ENCODE measurements around the gene MRPS18A.
"Not testable (repeated sequence)": the region's sequence is repeated elsewhere in the genome, so short reads cannot be mapped to it uniquely, and the experiment has no call there.

The MRPS18A gene

DNA sequence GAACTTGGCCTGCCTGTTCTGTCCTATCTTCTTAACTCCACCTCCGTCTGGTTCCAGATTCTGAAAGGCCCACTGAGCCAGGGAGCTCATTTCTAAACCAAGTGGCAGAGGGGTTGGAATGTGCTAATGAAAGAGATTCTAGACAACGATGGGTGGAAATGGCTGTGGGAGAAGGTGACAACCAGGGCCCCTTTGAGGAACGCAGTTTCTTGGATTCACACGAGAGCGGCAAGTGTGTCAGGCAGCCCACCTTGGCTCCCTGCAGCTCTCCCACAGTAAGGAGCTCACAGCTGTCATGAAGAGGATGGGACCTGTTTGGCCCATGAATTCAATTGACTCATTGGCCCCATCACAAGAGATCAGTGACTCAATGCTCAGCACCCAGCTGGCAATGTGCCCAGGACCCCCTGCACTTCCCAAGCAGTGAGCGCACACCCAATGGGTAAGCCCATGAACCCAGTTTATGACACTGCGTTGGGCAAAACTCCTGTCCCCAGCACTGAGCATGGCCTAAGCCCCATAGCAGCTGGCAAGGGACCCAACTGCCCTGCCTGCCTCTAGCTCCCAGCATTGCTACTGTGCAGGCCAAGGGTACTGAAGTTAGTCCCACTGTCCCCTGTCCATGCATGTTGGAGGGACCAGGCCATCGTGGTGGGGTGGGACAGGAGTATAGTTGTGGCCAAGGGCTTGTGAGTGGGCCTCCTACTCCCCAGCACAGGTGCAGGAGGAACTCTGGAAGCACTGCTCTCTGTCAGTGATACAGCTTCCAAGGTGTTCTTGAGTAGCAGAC is 16.4 kb downstream of the MRPS18A start:
- no peak for DNase-seq (ENCODE audit: low read depth in 2 of 2)

DNA sequence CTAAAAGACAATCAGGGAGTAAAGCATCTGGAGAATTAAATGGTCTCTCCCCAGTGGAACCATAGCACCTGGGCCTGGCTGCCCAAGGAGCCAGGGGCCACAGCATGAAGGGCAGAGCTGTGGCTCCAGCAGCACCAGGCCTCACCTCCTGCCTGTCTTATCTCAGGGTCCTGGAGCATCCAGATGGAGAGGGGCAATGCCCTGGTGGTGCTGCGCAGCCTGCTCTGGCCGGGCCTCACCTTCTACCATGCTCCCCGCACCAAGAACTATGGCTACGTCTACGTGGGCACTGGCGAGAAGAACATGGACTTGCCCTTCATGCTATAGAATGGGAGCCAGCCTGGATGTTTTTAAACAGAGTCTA is 17.0 kb downstream of the MRPS18A start:
- DNase-seq (ENCODE audit: low read depth in 2 of 2) = no peak

GRCh38 chr6:43669922-43670622 is 17.5 kb downstream of the MRPS18A start:
- no peak for DNase-seq (ENCODE audit: low read depth in 2 of 2)

GRCh38 chr6:43669050-43669921 is 18.3 kb downstream of the MRPS18A start:
- DNase-seq (ENCODE audit: low read depth in 2 of 2) = no peak

- no peak for DNase-seq (ENCODE audit: low read depth in 2 of 2)
Observed at GRCh38 chr6:43668151-43669028, 19.2 kb downstream of the MRPS18A start.

GRCh38 chr6:43667245-43668150 is 20.1 kb downstream of the MRPS18A start:
- DNase-seq (ENCODE audit: low read depth in 2 of 2) = peak; percentile 31 to 60

GRCh38 chr6:43666196-43666920 is 21.2 kb downstream of the MRPS18A start:
- DNase-seq (ENCODE audit: low read depth in 2 of 2) = no peak

DNA sequence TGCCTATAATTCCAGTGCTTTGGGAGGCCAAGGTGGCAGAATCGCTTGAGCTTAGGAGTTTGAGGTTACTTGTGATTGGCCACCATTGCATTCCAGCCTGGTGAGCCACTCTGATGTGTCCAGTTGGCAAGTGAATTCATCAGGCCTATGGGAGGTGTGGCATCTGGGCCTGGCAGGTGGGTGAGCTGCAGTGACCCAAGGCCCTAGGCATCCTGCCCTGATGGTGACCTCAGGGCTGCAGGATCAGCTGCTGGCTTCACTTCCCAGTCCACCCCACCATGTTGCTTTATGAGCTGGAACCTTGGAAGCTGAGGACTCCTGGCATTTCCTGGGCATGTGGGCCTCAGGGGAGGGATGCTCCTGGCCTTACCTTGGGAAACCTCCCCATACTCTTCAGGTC is 22.2 kb downstream of the MRPS18A start:
- DNase-seq (ENCODE audit: low read depth in 2 of 2) = no peak

DNA sequence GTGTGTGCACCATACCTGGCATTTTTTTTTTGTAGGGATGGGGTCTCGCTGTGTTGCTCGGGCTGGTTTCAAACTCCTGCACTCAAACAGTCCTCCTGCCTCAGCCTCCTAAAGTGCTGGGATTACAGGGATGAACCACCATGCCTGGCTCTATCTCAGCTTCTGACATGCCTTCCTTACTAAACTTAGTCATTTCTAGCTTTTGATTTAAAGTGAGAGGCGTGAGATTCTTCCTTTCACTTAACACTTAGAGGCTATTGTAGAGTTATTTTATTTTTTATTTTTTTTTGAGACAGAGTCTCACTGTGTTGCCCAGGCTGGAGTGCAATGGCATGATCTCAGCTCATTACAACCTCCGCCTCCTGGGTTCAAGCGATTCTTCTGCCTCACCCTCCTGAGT is 24.6 kb downstream of the MRPS18A start:
- not testable (repeated sequence) for DNase-seq (ENCODE audit: low read depth in 2 of 2)

GRCh38 chr6:43658161-43658560 is 29.4 kb downstream of the MRPS18A start:
- no peak for DNase-seq (ENCODE audit: low read depth in 2 of 2)

DNA sequence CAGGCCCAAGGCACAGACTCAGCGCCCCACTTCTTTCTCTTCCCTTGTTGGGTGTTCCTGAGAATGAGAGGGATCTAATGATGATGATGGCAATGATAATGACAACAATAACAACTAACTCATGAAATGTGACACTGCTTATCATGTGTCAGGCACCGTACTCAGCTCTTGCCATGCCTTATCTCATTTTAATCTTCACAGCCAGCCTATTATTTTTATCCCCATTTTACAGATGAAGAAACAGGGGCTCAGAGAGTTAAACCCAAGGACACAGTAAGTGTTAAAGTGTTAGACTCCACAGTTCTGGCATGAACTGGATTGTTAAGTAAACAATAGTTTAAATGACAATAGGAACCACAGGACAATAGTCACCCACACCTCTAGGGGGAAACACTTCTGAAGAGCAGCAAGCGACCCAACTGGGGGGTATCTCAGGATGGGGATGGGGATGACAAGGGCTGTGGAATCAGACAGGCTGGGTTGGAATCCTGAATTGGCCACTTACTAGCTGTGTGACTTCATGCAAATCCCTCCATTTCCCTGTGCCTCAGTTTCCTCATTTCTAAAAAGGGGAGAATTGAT is 30.3 kb downstream of the MRPS18A start:
- no peak for DNase-seq (ENCODE audit: low read depth in 2 of 2)

DNA sequence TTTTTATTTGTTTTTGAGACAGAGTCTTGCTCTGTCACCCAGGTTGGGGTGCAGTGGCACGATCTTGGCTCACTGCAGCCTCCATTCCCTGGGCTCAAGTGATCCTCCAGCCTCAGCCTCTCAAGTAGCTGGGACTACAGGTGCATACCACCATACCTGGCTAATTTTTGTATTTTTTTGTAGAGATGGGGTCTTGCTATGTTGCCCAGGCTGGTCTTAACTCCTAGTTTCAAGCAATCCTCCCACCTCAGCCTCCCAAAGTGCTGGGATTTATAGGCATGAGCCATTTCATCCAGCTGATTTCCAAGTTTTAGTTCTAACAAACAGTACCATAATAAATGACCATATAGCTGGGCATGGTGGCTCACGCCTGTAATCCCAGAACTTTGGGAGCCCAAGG is 34.8 kb downstream of the MRPS18A start:
- not testable (repeated sequence) for DNase-seq (ENCODE audit: low read depth in 2 of 2)

GRCh38 chr6:43648248-43648647 is 39.3 kb downstream of the MRPS18A start:
- DNase-seq (ENCODE audit: low read depth in 2 of 2) = no peak

GRCh38 chr6:43647613-43648012 is 40.0 kb downstream of the MRPS18A start:
- DNase-seq (ENCODE audit: low read depth in 2 of 2) = no peak

DNA sequence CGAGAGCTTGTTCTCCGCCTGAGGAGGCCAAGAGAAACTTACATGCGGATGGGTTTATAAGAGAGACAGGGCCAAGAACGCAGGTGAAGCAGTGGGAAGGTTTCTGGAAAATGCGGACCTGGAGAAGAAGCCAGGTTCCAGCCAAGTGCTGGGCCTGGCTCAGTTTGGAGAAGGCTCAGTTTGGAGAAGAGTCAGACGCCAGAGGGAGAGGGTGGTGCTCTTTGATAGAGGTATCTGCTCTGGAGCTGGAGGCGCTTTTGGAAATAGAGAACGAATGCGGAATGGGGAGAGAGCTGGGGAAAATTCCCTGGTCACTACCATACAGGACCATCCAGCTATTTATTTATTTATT is 42.0 kb downstream of the MRPS18A start:
- no peak for DNase-seq (ENCODE audit: low read depth in 2 of 2)

DNA sequence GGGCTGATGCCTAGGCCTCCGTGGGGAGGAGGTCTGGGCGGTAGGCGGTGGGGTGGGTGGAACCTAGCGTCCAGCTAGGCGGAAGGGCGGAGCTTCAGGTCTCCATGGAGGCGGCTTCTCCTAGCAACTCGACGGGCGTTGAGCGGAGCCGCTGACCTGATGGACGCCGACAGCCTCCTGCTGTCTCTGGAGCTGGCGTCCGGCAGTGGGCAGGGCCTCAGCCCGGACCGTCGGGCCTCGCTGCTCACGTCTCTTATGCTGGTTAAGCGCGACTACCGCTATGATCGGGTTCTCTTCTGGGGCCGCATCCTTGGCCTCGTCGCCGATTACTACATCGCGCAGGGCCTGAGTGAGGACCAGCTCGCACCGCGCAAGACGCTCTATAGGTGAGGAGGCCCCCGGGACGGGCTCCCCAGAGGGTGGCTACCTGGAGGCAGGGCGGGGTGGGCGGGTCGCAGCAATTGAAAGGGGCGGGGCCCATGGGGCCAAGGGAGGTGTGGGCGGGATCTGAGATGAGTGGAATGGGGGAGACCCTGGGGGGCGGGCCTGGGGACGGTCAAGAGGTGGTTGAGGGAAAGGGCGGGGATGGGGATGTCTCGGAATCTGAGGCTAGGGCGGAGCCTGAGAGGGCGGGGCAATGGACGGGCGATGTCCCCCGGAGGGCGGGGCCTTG is 42.5 kb downstream of the MRPS18A start, which contains the start of gene RSPH9:
Gene RSPH9 (plus strand): TSS at position 97 of the 673 bp plus-strand sequence. CDS start 63 bp downstream, at position 160.
- peak; percentile 32 to 46 for DNase-seq (ENCODE audit: low read depth in 2 of 2)

GRCh38 chr6:43639984-43640800 is 47.4 kb downstream of the MRPS18A start:
- DNase-seq (ENCODE audit: low read depth in 2 of 2) = no peak

- no peak for DNase-seq (ENCODE audit: low read depth in 2 of 2)
Observed at GRCh38 chr6:43636308-43636659, 51.3 kb downstream of the MRPS18A start.
